Thyroid gland (tissue), 4 donors: ENCODE results near the gene HIVEP2.

ENCODE experiments used
- POLR2A ChIP-seq, 2 donors: fragments of 450-650 bp; IDR thresholded peaks; one replicate each; pipeline ENCODE4 v1.6.1; 2017; ENCODE audit warnings: antibody characterized with exemption in 2 of 2, mild to moderate bottlenecking in 2 of 2, moderate library complexity in 1 of 2
- TF ChIP-seq, protein P1 (sequence below), 6 experiments: fragments of 200-600 bp in 3 of 6; fragments of 450-650 bp in 3 of 6; sonication (generic) in 3 of 6; IDR thresholded peaks; one replicate each; pipeline ENCODE4 v1.5.1; 2016 to 2019; ENCODE audit warnings: antibody characterized with exemption in 6 of 6, mild to moderate bottlenecking in 2 of 6, inconsistent platforms in 1 of 6, moderate library complexity in 1 of 6

DNA sequence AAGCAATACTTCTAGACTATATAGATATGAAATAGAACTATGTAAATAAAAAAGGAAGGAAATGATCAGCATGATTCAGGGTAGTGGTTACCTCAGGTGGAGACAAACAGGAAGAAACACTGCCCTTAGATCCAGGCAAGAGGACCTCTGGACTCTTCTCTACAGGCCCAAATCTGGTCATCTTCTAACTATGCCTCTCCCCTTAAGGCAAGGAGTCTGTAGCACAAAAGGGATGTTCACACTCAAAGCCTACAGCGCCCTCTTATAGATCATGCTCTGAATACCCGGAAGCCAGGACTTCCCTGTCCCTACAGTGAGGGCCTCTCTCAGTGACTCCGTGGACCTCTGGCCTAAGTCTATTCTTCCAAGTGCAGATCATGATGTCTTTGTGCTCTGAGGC is 30.4 kb upstream of the HIVEP2 start:
- TF ChIP-seq, protein P1, sequence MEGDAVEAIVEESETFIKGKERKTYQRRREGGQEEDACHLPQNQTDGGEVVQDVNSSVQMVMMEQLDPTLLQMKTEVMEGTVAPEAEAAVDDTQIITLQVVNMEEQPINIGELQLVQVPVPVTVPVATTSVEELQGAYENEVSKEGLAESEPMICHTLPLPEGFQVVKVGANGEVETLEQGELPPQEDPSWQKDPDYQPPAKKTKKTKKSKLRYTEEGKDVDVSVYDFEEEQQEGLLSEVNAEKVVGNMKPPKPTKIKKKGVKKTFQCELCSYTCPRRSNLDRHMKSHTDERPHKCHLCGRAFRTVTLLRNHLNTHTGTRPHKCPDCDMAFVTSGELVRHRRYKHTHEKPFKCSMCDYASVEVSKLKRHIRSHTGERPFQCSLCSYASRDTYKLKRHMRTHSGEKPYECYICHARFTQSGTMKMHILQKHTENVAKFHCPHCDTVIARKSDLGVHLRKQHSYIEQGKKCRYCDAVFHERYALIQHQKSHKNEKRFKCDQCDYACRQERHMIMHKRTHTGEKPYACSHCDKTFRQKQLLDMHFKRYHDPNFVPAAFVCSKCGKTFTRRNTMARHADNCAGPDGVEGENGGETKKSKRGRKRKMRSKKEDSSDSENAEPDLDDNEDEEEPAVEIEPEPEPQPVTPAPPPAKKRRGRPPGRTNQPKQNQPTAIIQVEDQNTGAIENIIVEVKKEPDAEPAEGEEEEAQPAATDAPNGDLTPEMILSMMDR (IDR thresholded peaks at IDR 0.05), result no peak
- no peak for TF ChIP-seq POLR2A (IDR thresholded peaks at IDR 0.05)
